GM18502 (cell line): Measurements from ENCODE around the gene TMEM163.
A peak's percentile ranks its signal among the peaks of the same experiment; 100 is the strongest.
"Not testable (repeated sequence)": the region's sequence is repeated elsewhere in the genome, so short reads cannot be mapped to it uniquely, and the experiment has no call there.

ENCODE experiments used
- ATAC-seq: cut with Tn5 transposase; IDR thresholded peaks from one replicate; pipeline ENCODE4 v1.9.1; 2021; ENCODE audit warnings: mild to moderate bottlenecking; ENCODE audit not compliant: unreplicated experiment, poor library complexity

Gene TMEM163

DNA sequence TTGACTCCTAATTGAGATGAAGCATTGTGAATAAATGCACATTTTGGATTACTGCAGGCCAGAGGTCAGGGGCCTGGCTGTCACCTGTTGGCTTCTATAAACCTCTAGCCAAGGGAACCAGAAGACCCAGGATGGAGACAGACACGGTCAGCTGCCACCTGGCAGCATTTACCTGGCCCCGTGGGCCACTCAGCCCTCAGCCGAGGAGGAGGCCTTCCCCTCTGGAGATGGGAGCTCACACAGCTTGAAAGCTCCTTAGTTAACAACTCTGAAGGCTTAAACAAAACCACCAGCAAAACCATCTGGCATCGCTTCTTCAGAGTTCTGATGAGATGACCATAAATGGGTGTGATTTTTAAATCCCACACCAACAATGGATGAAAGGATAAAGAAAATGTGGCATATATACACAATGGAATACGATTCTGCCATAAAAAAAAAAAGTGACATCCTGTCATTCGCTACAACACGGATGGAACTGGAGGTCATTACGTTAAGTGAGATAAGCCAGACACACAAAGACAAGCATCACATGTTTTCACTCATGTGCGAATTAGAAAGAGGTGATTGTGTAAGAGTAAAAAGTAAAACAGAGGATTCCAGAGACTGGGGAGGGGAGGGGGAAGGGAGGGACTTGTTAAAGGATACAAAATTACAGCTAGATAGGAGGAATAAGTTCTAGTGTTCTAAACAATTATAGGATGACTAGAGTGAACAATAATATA, 218.4 kb downstream of the TMEM163 start:
- no peak for ATAC-seq

GRCh38 chr2:134499307-134499926, 219.4 kb downstream of the TMEM163 start:
- no peak for ATAC-seq

DNA sequence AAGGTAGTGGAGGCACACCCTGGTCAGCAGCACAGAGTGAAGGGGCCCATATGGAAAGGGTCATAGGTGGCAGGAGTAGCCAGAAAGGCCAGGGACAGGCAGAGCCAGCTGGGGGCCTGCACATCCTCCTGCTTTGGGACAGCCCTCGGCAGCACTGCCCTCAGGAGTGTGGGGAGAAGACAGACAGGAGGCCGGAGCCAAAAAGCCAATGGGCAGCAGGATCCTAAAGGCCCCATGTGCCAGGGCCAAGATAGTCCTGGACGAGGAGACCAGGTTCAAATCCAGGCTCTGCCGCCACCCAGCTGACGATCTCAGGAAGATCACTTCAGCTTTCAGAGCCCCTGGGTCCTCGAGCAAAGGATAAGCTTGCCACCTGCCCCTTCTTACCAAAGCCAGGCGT, 220.1 kb downstream of the TMEM163 start:
- ATAC-seq = no peak

DNA sequence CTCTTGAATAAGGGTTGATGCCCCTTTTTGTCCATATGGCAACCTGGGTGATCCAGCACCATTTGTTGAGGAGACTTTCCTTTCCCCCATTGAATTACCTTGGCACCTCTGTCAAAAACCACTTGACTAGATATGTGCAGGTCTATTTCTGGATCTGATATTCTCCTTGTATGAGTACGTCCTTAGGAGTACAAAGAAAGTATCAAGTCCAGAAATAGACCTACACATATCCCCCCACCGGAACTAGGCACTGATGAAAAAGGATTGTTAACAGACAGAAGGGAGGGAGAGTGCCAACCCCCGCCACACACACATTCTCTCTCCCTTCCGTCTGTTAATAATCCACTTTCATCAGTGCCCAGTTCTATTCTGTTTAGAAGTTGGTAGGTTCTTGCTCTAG, 225.0 kb downstream of the TMEM163 start:
- ATAC-seq = no peak

- no peak for ATAC-seq
Measured at GRCh38 chr2:134491771-134492441, 226.9 kb downstream of the TMEM163 start.

DNA sequence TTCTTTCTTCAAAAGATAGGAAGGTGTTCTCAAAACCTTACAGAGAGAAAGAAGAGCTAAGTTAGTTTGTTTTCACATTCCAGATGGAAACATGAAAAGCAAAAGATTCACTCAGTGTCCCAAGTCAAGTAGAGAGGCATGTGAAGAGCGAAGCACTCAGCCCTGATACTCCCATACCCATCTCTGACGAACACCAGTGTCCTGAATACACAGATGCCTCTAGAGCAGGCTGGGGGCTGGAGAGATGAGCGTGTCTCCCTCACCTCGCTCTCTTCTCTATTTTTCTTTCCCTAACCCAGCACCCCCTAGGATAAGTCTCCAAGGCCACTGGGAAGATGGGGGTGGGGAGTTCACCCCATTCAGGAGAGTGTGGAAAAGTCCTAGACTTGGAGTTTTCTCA, 227.8 kb downstream of the TMEM163 start:
- no peak for ATAC-seq

DNA sequence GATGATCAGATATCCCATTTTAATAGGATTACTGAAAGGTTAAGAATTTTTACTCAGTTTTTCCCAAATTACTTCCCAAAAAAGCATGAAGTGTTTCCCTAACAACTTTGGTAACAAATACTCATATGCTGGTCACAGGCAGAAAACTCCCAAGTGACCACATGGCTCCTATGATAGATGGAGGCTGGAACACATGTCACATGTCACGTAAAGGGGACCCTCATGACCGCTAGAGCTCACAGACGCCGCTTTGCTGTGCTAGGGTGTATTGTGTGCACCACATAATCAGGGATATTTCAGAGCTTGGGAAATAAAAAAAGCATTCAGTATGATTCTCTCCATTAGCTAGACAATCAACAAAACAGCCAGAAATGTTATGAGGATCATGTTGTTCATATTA, 228.2 kb downstream of the TMEM163 start:
- no peak for ATAC-seq

- no peak for ATAC-seq
Measured at GRCh38 chr2:134489732-134490384, 228.9 kb downstream of the TMEM163 start.

DNA sequence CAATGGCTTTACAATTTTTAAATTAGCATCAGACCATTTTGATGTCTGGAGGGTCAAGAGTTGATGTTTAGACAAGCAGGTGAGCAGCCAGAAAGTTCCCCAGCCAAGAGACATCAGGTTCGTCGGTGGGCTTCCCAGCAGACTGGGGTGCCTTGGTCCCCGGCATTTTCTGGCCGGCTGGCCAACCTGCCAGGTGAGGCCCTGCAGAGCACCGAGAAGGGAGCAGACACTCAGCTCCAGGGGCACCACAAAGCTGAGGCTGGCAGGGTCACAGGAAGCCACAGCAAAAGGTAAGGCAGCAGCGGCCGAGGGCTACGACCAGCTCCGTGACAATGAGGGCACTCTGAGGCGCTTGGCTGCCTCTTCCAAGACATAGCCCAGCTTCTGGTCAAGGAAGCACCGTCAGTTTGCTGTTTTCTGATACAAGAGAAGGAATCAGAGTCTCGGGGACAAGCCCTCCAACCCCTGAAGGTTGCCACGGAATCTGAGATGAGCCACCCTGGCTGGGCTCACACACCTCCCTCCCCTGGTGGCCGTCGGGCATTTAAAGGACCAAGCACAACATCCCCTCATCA, 235.9 kb downstream of the TMEM163 start:
- no peak for ATAC-seq

- ATAC-seq = no peak
Measured at GRCh38 chr2:134482131-134482723, 236.6 kb downstream of the TMEM163 start.

GRCh38 chr2:134479696-134480330, 239.0 kb downstream of the TMEM163 start:
- ATAC-seq = no peak

DNA sequence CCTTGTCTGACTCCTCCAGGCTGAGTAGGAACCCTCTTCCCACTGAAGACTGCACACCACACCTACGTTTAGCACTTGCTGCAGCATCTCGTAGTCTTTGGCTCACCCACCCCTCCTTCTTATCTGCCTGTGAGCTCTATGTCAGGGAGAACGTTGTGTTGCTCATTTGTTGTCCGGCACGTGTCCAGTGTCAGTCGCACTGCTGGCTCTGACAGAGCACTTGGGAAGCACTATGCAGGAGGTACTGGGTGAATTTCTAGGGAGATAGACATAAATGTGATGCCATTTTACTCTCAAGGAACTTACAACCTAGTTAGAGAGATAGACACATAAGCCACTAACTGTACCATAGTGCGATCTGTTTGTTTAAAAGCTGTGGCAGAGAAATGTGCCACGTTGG, 241.8 kb downstream of the TMEM163 start:
- not testable (repeated sequence) for ATAC-seq

- no peak for ATAC-seq
Measured at GRCh38 chr2:134470561-134471168, 248.1 kb downstream of the TMEM163 start.

DNA sequence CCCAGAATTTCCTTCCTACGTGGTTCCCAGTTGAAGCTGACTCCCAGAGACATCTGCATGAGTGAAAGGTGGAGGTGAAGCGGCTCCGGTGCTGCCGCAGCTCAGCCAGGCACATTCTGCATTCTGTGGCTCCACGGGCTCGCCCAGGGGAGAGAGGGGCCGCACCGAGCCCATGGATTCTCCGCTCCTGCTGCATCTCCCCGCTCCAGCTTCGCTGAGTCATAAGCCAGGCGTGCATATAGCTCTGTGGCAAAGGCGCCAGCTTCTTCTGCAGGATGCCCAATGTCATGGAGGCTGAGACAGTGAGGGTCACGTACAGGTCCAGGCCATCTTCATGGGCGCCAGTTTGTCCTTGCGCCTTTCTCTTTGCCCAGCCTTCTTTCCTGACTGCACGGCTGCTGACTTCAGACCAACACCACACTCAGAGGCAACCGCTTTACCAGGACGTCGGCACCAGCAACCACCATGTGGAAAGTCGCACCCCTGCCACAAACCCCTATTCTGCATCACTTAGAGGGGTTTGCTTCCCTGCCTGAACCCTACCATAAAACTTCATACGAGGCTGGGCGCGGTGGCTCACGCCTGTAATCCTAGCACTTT, 249.2 kb downstream of the TMEM163 start:
- no peak for ATAC-seq

GRCh38 chr2:134468776-134469175, 250.0 kb downstream of the TMEM163 start:
- no peak for ATAC-seq

GRCh38 chr2:134468164-134468563, 250.6 kb downstream of the TMEM163 start:
- no peak for ATAC-seq

- peak; percentile 57 for ATAC-seq
Measured at GRCh38 chr2:134466141-134466540, 252.7 kb downstream of the TMEM163 start.

GRCh38 chr2:134465228-134466105, 253.3 kb downstream of the TMEM163 start:
- no peak for ATAC-seq
